ENCODE data around the gene AHCYL1.
A peak's percentile ranks its signal among the peaks of the same experiment; 100 is the strongest.
"Not testable (repeated sequence)": the region's sequence is repeated elsewhere in the genome, so short reads cannot be mapped to it uniquely, and the experiment has no call there.

Gene AHCYL1

GRCh38 chr1:109984456-109985246 is at the start of gene AHCYL1:
Gene AHCYL1 (plus strand): TSS chr1:109984765. CDS start chr1:109985053, 288 bp downstream.
- peak; percentile 99 for DNase-seq

- no peak for DNase-seq
These were observed 49.1 kb upstream of the AHCYL1 start for GRCh38 chr1:109935451-109935900.

DNA sequence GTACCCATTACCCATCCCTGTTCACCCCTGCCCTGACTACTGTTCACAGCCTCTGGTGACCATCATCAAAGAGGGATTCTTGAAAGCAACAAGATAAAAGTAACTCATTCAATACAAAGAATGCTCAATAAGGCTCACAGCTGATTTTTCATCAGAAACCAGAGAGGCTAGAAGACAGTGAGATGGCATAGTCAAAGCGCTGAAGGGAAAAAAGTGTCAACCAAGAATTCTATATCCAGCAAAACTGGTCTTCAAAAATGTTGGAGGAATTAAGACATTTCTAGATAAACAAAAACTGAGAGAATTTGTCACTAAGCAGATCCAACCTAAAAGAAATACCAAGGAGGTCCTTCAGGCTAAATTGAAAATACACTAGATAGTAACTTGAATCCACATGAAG is 46.8 kb upstream of the AHCYL1 start:
- no peak for DNase-seq

- DNase-seq: no peak
These were observed 46.0 kb upstream of the AHCYL1 start for GRCh38 chr1:109938556-109938955.

DNA sequence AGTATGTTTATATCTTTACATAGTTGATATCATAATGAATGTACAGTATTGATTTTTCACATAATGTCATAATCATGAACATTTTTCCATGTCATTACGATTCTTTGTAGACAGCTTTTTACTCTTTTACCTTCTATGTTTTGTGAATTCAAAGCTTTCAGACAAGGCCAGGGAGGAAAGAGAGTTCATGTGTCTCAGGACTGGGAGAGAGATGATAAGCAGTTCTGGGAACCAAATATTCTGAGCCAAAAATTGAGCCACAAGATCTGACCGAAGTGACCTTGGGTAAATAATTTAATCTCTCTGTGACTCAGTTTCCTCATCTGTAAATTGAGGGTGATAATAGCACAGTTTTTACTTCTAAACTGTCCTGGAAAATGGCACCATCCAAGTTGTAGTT is 42.1 kb upstream of the AHCYL1 start:
- no peak for DNase-seq

DNA sequence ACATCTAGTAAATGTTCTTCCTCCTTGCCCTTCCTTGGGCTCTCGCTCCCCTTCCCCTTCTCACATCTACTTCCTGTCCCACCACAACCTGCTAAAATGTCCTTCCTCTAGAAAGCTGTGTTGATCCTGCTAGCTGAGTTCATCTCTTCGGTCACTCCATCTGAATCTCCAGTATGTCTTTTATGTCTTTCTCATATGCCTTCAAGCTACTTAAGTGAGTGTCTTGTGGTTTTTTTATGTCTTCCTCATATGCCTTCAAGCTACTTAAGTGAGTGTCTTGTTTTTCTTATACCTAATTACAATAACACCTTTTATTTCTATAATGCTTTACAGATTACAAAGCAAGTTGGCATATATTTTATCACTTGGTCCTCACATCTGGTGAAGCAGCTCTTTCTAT is 40.0 kb upstream of the AHCYL1 start:
- DNase-seq: no peak

- DNase-seq: no peak
These were observed 38.1 kb upstream of the AHCYL1 start for GRCh38 chr1:109946511-109946910.

DNA sequence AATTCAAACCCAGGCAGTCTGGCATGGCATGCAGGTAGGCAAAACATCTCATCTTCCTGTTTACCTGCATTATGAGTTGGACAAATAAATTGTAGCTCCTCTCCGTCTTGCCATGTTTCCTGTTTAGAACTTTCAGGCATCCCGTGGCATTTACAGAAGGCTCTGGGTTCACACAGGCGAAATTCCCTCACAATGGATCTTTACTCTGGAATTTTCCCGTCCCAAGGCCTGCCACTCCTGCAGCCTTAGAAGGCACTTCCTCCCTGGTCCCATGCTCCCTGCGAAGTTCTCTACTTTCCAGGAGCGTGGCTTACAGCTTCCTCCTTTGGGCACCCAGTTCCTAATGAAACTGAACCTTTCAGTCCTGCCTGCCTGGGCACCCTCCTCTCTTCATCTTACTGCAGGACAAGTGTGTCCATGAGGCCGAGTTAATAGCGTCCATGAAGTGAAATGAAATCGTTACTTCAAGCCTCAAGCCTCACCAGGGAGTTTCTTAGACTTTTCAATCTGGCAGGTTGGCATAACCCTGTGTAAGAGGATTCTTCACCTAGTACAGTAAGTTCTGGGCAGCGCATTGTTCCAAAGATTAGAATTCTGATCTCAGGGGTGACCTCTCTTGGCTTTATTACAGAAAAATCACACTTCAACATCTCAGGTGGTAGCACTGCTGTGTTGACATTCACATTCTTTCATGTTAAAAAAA is 36.8 kb upstream of the AHCYL1 start:
- no peak for DNase-seq

DNA sequence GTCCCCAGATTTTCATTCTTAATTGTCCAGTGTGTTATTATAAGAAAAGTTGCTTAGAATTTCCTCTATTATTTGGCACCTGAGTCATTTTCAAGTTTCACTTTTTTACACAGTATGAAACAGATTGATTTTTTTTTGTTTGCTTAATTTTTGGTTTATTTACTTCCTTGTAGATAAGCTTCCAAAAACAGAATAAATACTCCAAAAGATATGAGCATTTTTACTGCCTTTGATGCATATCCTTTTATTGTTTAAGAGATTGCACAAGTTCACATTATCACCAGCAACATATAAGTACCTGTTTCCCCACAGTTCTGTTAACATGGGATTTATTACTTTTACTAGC is 36.3 kb upstream of the AHCYL1 start:
- DNase-seq: no peak

GRCh38 chr1:109950038-109950437 is 34.5 kb upstream of the AHCYL1 start:
- DNase-seq: no peak

DNA sequence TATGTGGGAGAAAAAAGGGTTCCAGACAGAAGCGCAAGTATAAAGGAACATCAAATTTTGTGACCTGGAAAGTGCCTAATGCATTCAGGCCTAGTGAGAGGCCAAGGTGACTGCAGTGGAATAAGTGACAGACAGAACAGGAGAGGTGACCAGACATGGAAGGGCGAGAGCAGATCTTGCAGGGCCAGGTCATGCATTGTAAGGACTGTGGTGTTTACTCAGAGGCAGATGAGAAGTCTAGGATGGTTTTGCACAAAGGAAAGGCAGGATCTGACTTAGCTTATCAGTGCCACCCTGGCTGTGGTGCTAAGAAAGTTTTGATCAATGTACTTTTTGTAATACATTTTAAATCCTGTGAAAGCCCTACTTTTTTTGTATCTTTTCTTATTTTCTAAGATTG is 34.1 kb upstream of the AHCYL1 start:
- no peak for DNase-seq

GRCh38 chr1:109951501-109951900 is 33.1 kb upstream of the AHCYL1 start:
- not testable (repeated sequence) for DNase-seq

- DNase-seq: no peak
These were observed 30.5 kb upstream of the AHCYL1 start for GRCh38 chr1:109954041-109954512.

DNA sequence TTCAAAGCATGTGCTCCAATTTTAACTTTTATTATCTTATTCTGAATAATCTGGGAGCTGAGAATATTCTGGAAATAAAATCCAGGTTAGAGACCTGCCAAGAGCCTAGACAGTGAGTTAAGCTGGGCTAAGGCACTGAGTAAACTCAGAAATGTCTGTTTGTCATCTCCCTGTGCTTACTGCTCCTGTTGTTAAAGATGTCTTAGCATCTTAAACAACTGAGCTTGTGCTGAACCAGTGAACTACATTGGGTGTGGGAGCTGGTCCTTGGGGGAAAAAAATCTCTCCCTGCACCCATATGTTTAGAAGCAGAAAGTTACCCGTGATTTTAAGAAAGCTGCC is 25.0 kb upstream of the AHCYL1 start:
- DNase-seq: no peak

GRCh38 chr1:109959974-109960744 is 24.4 kb upstream of the AHCYL1 start:
- DNase-seq: no peak

GRCh38 chr1:109960745-109961094 is 23.8 kb upstream of the AHCYL1 start:
- no peak for DNase-seq

DNA sequence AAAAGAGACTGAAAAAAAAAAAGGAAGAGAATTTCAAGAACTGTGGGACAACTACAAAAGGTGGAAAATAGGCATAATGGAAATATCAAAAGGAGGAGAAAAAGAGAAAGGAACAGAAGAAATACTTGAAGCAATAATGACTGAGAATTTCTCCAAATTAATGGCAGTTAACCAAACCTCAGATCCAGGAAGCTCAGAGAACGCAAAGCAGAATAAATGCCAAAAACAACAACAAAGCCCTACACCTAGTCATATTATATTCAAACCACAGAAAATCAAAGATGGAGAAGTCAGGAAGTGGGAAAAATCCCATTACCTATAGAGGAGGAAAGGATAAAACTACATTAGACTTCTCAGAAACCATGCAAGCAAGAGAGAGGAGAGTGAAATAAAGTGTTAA is 20.7 kb upstream of the AHCYL1 start:
- no peak for DNase-seq

DNA sequence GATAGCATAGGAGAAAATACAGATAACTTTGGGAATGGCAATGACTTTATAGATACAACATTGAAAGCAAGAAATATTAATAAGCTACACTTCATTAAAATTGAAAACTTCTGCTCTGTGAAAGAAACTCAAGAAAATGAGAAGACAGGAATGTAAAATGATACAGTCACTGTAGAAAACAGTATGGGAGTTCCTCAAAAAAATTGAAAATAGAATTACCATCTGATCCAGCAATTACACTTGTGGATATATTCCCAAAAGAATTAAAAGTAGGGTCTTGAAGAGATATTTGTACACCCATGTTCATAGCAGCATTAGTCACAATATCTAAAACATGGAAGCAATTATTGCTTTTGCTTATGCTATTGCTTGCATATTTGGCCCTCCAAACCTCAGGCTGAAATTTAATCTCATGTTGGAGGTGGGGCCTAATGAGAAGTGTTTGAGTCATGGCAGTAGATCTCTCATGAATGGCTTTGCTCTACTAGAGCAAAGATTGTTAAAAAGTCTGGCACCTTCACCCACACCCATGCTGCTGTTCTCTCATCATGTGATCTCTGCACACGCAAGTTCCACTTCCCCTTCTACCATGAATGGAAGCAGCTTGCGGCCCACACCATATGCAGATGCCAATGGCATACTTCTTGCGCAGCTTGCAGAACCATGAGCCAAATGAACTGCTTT is 15.3 kb upstream of the AHCYL1 start:
- DNase-seq: no peak

- no peak for DNase-seq
These were observed 14.7 kb upstream of the AHCYL1 start for GRCh38 chr1:109969907-109970306.

- DNase-seq: no peak
These were observed 13.0 kb upstream of the AHCYL1 start for GRCh38 chr1:109971559-109971958.

DNA sequence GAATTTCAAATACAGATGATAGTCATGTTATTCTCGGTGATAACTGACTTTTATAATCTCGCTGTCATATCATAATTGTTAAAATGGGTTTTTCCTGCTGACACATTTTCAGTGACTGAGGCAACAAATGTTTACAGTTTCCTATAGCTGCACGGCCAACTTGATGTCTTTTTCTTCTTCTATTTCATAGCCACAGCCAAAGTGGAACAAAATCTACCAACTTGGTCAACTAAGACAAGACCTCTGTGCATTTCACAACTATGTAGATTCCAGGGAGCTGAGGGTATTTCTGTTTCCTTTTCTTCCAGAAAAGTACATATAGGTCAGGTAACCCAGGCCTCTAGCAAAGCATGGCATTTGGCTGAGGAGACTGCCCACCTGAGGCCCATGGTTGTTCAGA is 10.4 kb upstream of the AHCYL1 start:
- no peak for DNase-seq

- no peak for DNase-seq
These were observed 8.8 kb upstream of the AHCYL1 start for GRCh38 chr1:109975718-109976117.

GRCh38 chr1:109976762-109977161 is 7.8 kb upstream of the AHCYL1 start:
- DNase-seq: no peak

All from CD4-positive, alpha-beta T cell treated with Interleukin-10 for 1 hour (primary cell).